ENCODE data around the gene DIP2A.

DNA sequence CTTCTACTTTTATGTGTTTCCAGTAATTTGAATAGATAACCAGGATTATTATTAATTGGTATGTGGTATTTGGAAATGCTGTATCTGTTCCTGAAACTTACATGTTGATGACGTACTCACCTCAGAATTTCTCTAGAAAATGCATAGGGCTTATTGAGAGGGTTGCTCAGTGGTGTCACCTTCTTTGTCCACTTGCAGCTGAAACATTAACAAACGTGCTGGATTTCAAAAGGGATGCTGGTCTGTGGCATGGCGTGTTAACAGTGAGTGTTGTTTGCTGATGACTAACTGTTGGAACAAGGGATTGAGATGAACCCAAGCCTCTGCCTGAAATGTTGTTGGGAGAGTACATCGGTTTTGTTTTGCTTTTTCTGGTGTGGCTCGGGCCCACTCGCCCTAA is 78.3 kb downstream of the DIP2A start:
- TF ChIP-seq ZNF331 (CRISPR knock-in tag; IDR thresholded peaks at IDR 0.05) (no peak), ATF2 (CRISPR knock-in tag; IDR thresholded peaks at IDR 0.05) (no peak), PAF1 (CRISPR knock-in tag; IDR thresholded peaks at IDR 0.05) (no peak), ZNF12 (CRISPR knock-in tag; IDR thresholded peaks at IDR 0.05) (no peak), ZBTB40 (IDR thresholded peaks at IDR 0.05) (no peak), ZBTB40 (CRISPR knock-in tag; IDR thresholded peaks at IDR 0.05) (no peak), RAD21 (CRISPR knock-in tag; IDR thresholded peaks at IDR 0.05) (no peak), ZNF343 (CRISPR knock-in tag; IDR thresholded peaks at IDR 0.05) (no peak), ZNF253 (CRISPR knock-in tag; IDR thresholded peaks at IDR 0.05; ENCODE audit: borderline replicate concordance) (no peak), ZNF446 (CRISPR knock-in tag; IDR thresholded peaks at IDR 0.05) (no peak), MAX (IDR thresholded peaks at IDR 0.05) (no peak), CEBPZ (IDR thresholded peaks at IDR 0.05; ENCODE audit: low read length) (no peak)
- TF ChIP-seq, protein P1, sequence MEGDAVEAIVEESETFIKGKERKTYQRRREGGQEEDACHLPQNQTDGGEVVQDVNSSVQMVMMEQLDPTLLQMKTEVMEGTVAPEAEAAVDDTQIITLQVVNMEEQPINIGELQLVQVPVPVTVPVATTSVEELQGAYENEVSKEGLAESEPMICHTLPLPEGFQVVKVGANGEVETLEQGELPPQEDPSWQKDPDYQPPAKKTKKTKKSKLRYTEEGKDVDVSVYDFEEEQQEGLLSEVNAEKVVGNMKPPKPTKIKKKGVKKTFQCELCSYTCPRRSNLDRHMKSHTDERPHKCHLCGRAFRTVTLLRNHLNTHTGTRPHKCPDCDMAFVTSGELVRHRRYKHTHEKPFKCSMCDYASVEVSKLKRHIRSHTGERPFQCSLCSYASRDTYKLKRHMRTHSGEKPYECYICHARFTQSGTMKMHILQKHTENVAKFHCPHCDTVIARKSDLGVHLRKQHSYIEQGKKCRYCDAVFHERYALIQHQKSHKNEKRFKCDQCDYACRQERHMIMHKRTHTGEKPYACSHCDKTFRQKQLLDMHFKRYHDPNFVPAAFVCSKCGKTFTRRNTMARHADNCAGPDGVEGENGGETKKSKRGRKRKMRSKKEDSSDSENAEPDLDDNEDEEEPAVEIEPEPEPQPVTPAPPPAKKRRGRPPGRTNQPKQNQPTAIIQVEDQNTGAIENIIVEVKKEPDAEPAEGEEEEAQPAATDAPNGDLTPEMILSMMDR (CRISPR knock-in tag; IDR thresholded peaks at IDR 0.05), result no peak

All from HepG2 (cell line).